GM12878 (cell line): Measurements from ENCODE around the gene CCDC169. TPM values are rescaled to one million over a fixed set of nuclear protein-coding genes. Genes with fewer than 3 reads are reported as not detected.

Experiments
- ATAC-seq: fragments of 200-7000 bp; cut with Tn5 transposase; 3 replicates; pipeline ENCODE4 v1.9.1; 2020; ENCODE audit warnings: mild to moderate bottlenecking, moderate library complexity
- BruUV-seq: library from RNA; stranded (reverse); fragments of 400-500 nt; replicated peaks from 2 replicates; lab custom pipeline; 2021; lab: Mats Ljungman, UMichigan
- CTCF ChIA-PET: fragments of 300-600 bp; sonication (Branson Sonifier 250); formaldehyde crosslinking; extraction: SDS; loops from one replicate; lab custom pipeline; 2021; ENCODE audit warnings: inconsistent platforms; lab: Yijun Ruan, JAX
- POLR2A ChIA-PET: fragments of 350-600 bp; formaldehyde crosslinking; extraction: SDS; loops from one replicate; lab custom pipeline; 2021; ENCODE audit warnings: inconsistent platforms; lab: Charles Lee
- RAD21 ChIA-PET: fragments of 300-600 bp; sonication (Branson Sonifier 250); formaldehyde crosslinking; loops from one replicate; lab custom pipeline; 2023; ENCODE audit warnings: antibody characterized with exemption; ENCODE audit not compliant: unreplicated experiment; lab: Charles Lee
- SMC1A ChIA-PET: fragments of 300-600 bp; sonication (Branson Sonifier 250); formaldehyde crosslinking; loops from one replicate; lab custom pipeline; 2023; ENCODE audit not compliant: unreplicated experiment, uncharacterized antibody; lab: Charles Lee
- DNase-seq: peaks from one replicate; pipeline ENCODE4 v3.0.0-alpha.2; 2011; ENCODE audit warnings: low read depth, low spot score
- FAIRE-seq: peaks from 3 replicates; lab custom pipeline; 2011; peaks lifted over from hg19 to GRCh38; lab: Jason Lieb, UNC
- H2AFZ ChIP-seq: 2 replicates; pipeline ENCODE4 v1.6.0; 2011; ENCODE audit warnings: low read depth, low read length, control low read depth; ENCODE audit not compliant: control insufficient read depth
- H3K27ac ChIP-seq: 2 replicates; pipeline ENCODE4 v1.5.1; 2011; ENCODE audit warnings: control low read depth; ENCODE audit not compliant: control insufficient read depth, insufficient read depth
- H3K27me3 ChIP-seq, 2 experiments: replicated peaks in 1 of 2; 2 replicates each; pipeline versions ENCODE4 v1.6.0 to v1.6.1; 2011; ENCODE audit warnings: low read length in 1 of 2; ENCODE audit not compliant: control insufficient read depth in 2 of 2, insufficient read depth in 2 of 2
- H3K36me3 ChIP-seq, 2 experiments: 2 replicates each; pipeline ENCODE4 v1.5.1; 2011; ENCODE audit warnings: low read length in 1 of 2; ENCODE audit not compliant: control insufficient read depth in 2 of 2, insufficient read depth in 2 of 2
- H3K4me1 ChIP-seq: 2 replicates; pipeline ENCODE4 v1.6.1; 2011; ENCODE audit warnings: mild to moderate bottlenecking, low read length, moderate library complexity, mixed read lengths; ENCODE audit not compliant: control insufficient read depth, insufficient read depth
- H3K4me2 ChIP-seq: 2 replicates; pipeline ENCODE4 v1.6.0; 2011; ENCODE audit warnings: control low read depth; ENCODE audit not compliant: control insufficient read depth, insufficient read depth
- H3K4me3 ChIP-seq: fragments of 200-600 bp; sonication (generic); 2 replicates; pipeline ENCODE4 v1.5.1; 2016
- H3K79me2 ChIP-seq: 2 replicates; pipeline ENCODE4 v1.6.0; 2011; ENCODE audit warnings: low read length; ENCODE audit not compliant: control insufficient read depth, insufficient read depth
- H3K9ac ChIP-seq: 2 replicates; pipeline ENCODE4 v1.8.0; 2011; ENCODE audit warnings: low read length, control low read depth, mixed read lengths; ENCODE audit not compliant: control insufficient read depth, insufficient read depth
- H3K9me3 ChIP-seq: replicated peaks from 3 replicates; pipeline ENCODE4 v1.5.1; 2011; ENCODE audit warnings: mild to moderate bottlenecking, low read length; ENCODE audit not compliant: control insufficient read depth, insufficient read depth
- H4K20me1 ChIP-seq: 2 replicates; pipeline ENCODE4 v1.6.0; 2011; ENCODE audit not compliant: control insufficient read depth, insufficient read depth
- BCLAF1 ChIP-seq: fragments of 450-650 bp; IDR thresholded peaks from 2 replicates; pipeline ENCODE4 v1.6.1; 2017; ENCODE audit warnings: antibody characterized with exemption, mild to moderate bottlenecking, moderate library complexity
- CHD2 ChIP-seq: IDR thresholded peaks from 2 replicates; pipeline ENCODE4 v1.6.1; 2011; ENCODE audit warnings: low read depth, low read length, improper control_type of control experiment, borderline replicate concordance
- SMAD1 ChIP-seq: fragments of 450-650 bp; IDR thresholded peaks from 2 replicates; pipeline ENCODE4 v1.6.1; 2018; ENCODE audit warnings: mild to moderate bottlenecking, low read depth; ENCODE audit not compliant: partially characterized antibody
- SMC3 ChIP-seq: IDR thresholded peaks from 2 replicates; pipeline ENCODE4 v1.6.1; 2011; ENCODE audit warnings: low read length, improper control_type of control experiment, borderline replicate concordance
- TARDBP ChIP-seq: IDR thresholded peaks from 2 replicates; pipeline ENCODE4 v1.6.1; 2016; ENCODE audit warnings: borderline replicate concordance
- ZSCAN29 ChIP-seq: fragments of 450-650 bp; IDR thresholded peaks from 2 replicates; pipeline ENCODE4 v1.6.1; 2017; ENCODE audit warnings: mild to moderate bottlenecking, moderate library complexity
- WGBS: methylation state at CpG from one replicate; pipeline ENCODE4 v1.1.6; 2016; ENCODE audit warnings: low lambda C conversion rate; ENCODE audit not compliant: insufficient replicate concordance, insufficient coverage; ENCODE audit errors: missing lambda C conversion rate; 5-methylcytosine and 5-hydroxymethylcytosine counted together
- in situ Hi-C: fragments of 300-500 bp; cut with MboI; formaldehyde crosslinking; loops from 9 replicates; pipeline ENCODE4 v1.14.3; 2018; ENCODE audit warnings: mixed read lengths
- intact Hi-C: fragments of 100-400 bp; cut with micrococcal nuclease; formaldehyde crosslinking; loops from one replicate; pipeline ENCODE4 v1.14.2; 2022; ENCODE audit not compliant: unreplicated experiment
- polyA plus RNA-seq, 11 experiments: library from polyadenylated mRNA; depleted of rRNA in 4 of 11; unstranded in 6 of 11; stranded (reverse) in 5 of 11; fragments of >200 nt; fragmentation: Nextera tagmentation in 4 of 11; fragmentation: Illumina TruSeq in 1 of 11; extraction: Ambion mirVana in 4 of 11; extraction: Trizol in 1 of 11; gene quantifications; 1 replicate in 1 of 11; 2 replicates in 10 of 11; pipeline versions ENCODE4 v1.2.1 to v1.2.3, GENCODE V29; 2011 to 2016; ENCODE audit warnings: inconsistent platforms in 2 of 11, missing spikeins in 2 of 11, low read depth in 1 of 11
- total RNA-seq, 4 experiments: library from RNA; depleted of rRNA in 3 of 4; stranded (reverse); fragments of >200 nt in 3 of 4; fragmentation: Illumina TruSeq in 1 of 4; extraction: Trizol in 1 of 4; gene quantifications; 2 replicates each; pipeline versions ENCODE4 v1.2.1 to v1.2.3, GENCODE V29; 2013 to 2021
- TF ChIP-seq, protein P1 (sequence below): fragments of 450-650 bp; formaldehyde crosslinking; IDR thresholded peaks from 2 replicates; pipeline ENCODE4 v1.4.0; 2020; ENCODE audit warnings: mild to moderate bottlenecking, moderate library complexity

The CCDC169 gene
- total and polyA plus RNA-seq, 10 of the 15 experiments (the other 5 are each of a cell fraction or from before 2014, with no cell fraction given) = 0.13 to 1.4 (median 0.24) TPM; not detected in 4

DNA sequence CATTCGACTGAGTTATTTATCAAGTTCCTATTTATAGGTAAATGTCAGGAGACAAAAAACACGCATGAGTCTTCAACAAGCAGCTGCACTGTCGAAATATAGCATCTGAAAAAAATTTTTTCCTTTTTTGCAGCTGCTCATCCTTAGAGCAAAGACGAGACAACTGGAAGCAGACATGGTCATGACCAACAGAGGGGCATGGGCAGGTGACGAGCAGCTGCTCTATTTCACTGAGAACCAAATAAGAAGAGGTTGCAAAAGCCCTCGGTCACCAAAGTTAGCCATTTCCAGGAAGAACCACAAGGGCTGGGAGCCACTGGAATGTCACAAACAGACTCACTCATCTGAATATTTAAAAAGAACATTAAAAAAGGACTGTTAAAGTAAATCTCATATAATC is 105.4 kb downstream of the CCDC169 start:
- no peak for TF ChIP-seq SMC3
- TF ChIP-seq SMAD1 = no peak
- no peak for TF ChIP-seq ZSCAN29
- no peak for TF ChIP-seq TARDBP
- TF ChIP-seq CHD2 = no peak
- TF ChIP-seq, protein P1, sequence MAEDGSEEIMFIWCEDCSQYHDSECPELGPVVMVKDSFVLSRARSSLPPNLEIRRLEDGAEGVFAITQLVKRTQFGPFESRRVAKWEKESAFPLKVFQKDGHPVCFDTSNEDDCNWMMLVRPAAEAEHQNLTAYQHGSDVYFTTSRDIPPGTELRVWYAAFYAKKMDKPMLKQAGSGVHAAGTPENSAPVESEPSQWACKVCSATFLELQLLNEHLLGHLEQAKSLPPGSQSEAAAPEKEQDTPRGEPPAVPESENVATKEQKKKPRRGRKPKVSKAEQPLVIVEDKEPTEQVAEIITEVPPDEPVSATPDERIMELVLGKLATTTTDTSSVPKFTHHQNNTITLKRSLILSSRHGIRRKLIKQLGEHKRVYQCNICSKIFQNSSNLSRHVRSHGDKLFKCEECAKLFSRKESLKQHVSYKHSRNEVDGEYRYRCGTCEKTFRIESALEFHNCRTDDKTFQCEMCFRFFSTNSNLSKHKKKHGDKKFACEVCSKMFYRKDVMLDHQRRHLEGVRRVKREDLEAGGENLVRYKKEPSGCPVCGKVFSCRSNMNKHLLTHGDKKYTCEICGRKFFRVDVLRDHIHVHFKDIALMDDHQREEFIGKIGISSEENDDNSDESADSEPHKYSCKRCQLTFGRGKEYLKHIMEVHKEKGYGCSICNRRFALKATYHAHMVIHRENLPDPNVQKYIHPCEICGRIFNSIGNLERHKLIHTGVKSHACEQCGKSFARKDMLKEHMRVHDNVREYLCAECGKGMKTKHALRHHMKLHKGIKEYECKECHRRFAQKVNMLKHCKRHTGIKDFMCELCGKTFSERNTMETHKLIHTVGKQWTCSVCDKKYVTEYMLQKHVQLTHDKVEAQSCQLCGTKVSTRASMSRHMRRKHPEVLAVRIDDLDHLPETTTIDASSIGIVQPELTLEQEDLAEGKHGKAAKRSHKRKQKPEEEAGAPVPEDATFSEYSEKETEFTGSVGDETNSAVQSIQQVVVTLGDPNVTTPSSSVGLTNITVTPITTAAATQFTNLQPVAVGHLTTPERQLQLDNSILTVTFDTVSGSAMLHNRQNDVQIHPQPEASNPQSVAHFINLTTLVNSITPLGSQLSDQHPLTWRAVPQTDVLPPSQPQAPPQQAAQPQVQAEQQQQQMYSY (CRISPR knock-in tag) = no peak
- TF ChIP-seq BCLAF1 = no peak
- no peak overlapping the region for H2AFZ ChIP-seq
- WGBS = 7% methylated on average over 6 of the region's 6 CpGs
- FAIRE-seq = no peak
- in situ Hi-C loops = no loop called here
- no peak overlapping the region for H3K4me3 ChIP-seq
- no peaks in the 10 kb centered on the region for H3K9me3 ChIP-seq
- SMC1A ChIA-PET = no interaction called here
- no peaks in the 10 kb centered on the region for H3K27me3 ChIP-seq
- CTCF ChIA-PET = no interaction called here
- H3K4me1 ChIP-seq = no peaks in the 10 kb centered on the region
- no peaks in the 10 kb centered on the region for H3K79me2 ChIP-seq
- H3K4me2 ChIP-seq = no peak overlapping the region
- RAD21 ChIA-PET = no interaction called here
- POLR2A ChIA-PET = no interaction called here
- ATAC-seq = no peak
- intact Hi-C loops = no loop called here
- no peaks in the 10 kb centered on the region for H3K36me3 ChIP-seq
- BruUV-seq = no TSS peak
- no peak overlapping the region for H3K9ac ChIP-seq
- H3K27ac ChIP-seq = no peak overlapping the region
- no peak for DNase-seq
- no peaks in the 10 kb centered on the region for H4K20me1 ChIP-seq
